Right atrium auricular region (tissue), 2 donors: Measurements from ENCODE around the gene DBT. TPM values are rescaled to one million over a fixed set of nuclear protein-coding genes. Genes with fewer than 3 reads are reported as not detected.
A peak's percentile ranks its signal among the peaks of the same experiment; 100 is the strongest.
"Not testable (repeated sequence)": the region's sequence is repeated elsewhere in the genome, so short reads cannot be mapped to it uniquely, and the experiment has no call there.

Experiments used
- DNase-seq: peaks from one replicate; pipeline ENCODE4 v3.0.0-alpha.2; 2019; ENCODE audit warnings: low spot score
- H3K27ac ChIP-seq, 2 donors: fragments of 200-600 bp; sonication (generic); 1 replicate in 1 of 2; 2 replicates in 1 of 2; pipeline ENCODE4 v1.5.1; 2016 to 2019
- H3K27me3 ChIP-seq, 2 donors: fragments of 200-600 bp; sonication (generic); one replicate each; pipeline versions ENCODE4 v1.5.1 to v1.6.0; 2017 to 2019
- H3K36me3 ChIP-seq: fragments of 200-600 bp; sonication (generic); one replicate; pipeline ENCODE4 v1.5.1; 2016
- H3K4me1 ChIP-seq, 2 donors: fragments of 200-600 bp; sonication (generic); one replicate each; pipeline versions ENCODE4 v1.5.1 to v1.6.0; 2017 to 2019
- H3K4me3 ChIP-seq, 2 donors: fragments of 200-600 bp; sonication (generic); 1 replicate in 1 of 2; 2 replicates in 1 of 2; pipeline ENCODE4 v1.5.1; 2017 to 2019; ENCODE audit warnings: mild to moderate bottlenecking in 1 of 2, moderate library complexity in 1 of 2
- H3K9me3 ChIP-seq, 2 donors: fragments of 200-600 bp; sonication (generic); one replicate each; pipeline ENCODE4 v1.5.1; 2019
- CTCF ChIP-seq, 2 donors: fragments of 200-600 bp; sonication (generic); IDR thresholded peaks; one replicate each; pipeline ENCODE4 v1.5.1; 2019; ENCODE audit warnings: antibody characterized with exemption in 2 of 2
- total RNA-seq, 2 donors: library from RNA; depleted of rRNA; stranded (reverse); fragments of >200 nt; gene quantifications; one replicate each; pipeline ENCODE4 v1.1.0, GENCODE V29; 2016

The DBT gene
- 10 to 100 TPM in 1 of 2 donors, 1 to 10 TPM in 1; 6.2 to 14.0 TPM for total RNA-seq

GRCh38 chr1:100249537-100250257, at the start of gene DBT:
Gene DBT, minus strand, starts transcription at chr1:100249834. Its CDS starts 14 bp downstream, at chr1:100249820.
- peak within 1 kb of the TSS; percentile 79 to 83 for H3K4me3 ChIP-seq
- no peaks in the 10 kb centered on the region for H3K27me3 ChIP-seq
- H3K9me3 ChIP-seq = no peaks in the 10 kb centered on the region
- peak within 1 kb of the TSS; percentile 85 to 88 for H3K27ac ChIP-seq
- H3K36me3 ChIP-seq = no peaks in the 10 kb centered on the region
- peaks cover 0 to 15% of the 10 kb centered on the region in 2 donors for H3K4me1 ChIP-seq
- DNase-seq = peak; percentile 98
- TF ChIP-seq CTCF (IDR thresholded peaks at IDR 0.05) = no peak

DNA sequence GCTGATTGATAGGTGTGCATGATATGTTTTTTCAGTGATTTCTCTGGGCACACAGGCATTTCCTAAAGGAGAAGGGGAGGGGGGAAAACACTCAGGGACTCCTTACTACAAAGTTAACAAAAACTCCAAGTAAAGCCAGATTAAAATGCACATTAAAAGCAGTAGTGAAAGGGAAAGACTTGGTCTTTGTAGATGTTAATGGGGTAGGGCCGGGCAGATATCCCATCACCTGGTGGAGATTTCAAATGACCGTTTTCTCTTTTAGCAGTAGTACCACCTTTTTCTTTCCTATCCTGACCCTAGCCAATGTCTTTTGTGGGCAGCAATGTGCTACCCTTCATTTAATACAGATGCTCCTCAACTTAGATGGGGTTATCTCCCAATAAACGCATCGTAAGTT, 48.9 kb upstream of the DBT start:
- Histone ChIP-seq H3K27me3 (no peaks in the 10 kb centered on the region), H3K9me3 (no peaks in the 10 kb centered on the region), H3K27ac (no peak overlapping the region), H3K4me1 (no peaks in the 10 kb centered on the region), H3K4me3 (no peak overlapping the region), H3K36me3 (no peaks in the 10 kb centered on the region)
- DNase-seq = no peak
- no peak for TF ChIP-seq CTCF (IDR thresholded peaks at IDR 0.05)

DNA sequence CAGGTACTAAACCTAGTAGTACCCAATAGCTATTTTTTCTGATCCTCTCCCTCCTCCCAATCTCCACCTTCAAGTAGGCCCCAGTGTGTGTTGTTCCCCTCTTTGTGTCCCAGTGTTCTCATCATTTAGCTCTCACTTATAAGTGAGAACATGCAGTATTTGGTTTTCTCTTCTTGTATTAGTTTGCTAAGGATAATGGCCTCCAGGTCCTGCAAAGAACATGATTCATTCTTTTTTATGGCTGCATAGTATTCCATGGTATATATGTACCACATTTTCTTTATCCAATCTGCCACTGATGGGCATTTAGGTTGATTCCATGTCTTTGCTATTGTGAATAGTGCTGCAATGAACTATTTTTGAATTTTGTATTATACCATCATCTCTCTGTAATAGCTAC, 47.4 kb upstream of the DBT start:
- H3K9me3 ChIP-seq, H3K36me3 ChIP-seq, H3K4me3 ChIP-seq, H3K4me1 ChIP-seq, H3K27me3 ChIP-seq, H3K27ac ChIP-seq, DNase-seq: not testable (repeated sequence)

DNA sequence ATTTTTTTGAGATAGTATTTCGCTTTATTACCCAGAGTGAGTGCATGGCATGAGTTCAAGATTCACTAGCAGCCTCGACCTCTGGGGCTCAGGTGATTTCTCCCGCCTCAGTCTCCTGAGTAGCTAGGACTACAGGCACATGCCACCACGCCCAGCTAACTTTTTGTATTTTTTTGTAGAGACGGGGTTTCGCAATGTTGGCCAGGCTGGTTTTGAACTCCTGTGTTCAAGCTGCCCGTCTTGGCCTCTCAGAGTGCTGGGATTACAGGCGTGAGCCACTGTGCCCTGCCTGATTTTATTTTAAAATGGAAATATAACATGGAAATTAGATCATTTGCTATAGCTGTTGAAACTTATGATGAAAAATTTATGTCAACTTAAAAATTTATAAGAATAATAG, 46.5 kb upstream of the DBT start:
- Histone ChIP-seq H3K9me3 (no peaks in the 10 kb centered on the region), H3K27ac (no peak overlapping the region), H3K4me3 (no peak overlapping the region), H3K27me3 (no peaks in the 10 kb centered on the region), H3K4me1 (no peaks in the 10 kb centered on the region), H3K36me3 (peaks cover 13% of the 10 kb centered on the region)
- DNase-seq = no peak
- no peak for TF ChIP-seq CTCF (IDR thresholded peaks at IDR 0.05)

DNA sequence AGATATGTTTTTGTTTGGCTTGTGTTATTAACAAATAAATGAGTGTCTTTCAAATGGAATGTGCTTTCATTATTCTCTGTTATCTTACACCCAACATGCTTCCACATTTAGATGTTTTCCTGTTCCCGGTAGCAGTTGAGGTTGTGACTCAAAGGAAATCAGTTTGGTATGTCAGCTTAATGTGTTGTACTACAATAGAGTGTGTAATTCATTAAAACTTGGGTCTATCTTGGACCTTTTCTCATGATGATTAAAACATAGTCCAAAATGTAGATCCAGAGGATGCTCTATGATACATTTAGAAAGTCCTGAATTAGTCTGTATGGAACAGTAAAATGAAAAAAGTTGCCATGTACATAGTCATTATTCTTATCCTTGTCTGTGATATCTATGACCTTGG, 43.1 kb upstream of the DBT start:
- Histone ChIP-seq H3K27ac (peak overlapping the region in 1 of 2 donors; percentile 21), H3K27me3 (no peaks in the 10 kb centered on the region), H3K4me1 (no peaks in the 10 kb centered on the region), H3K36me3 (peaks cover 32% of the 10 kb centered on the region), H3K4me3 (no peak overlapping the region), H3K9me3 (no peaks in the 10 kb centered on the region)
- no peak for TF ChIP-seq CTCF (IDR thresholded peaks at IDR 0.05)
- DNase-seq = no peak

GRCh38 chr1:100290291-100290690, 40.7 kb upstream of the DBT start:
- no peak for TF ChIP-seq CTCF (IDR thresholded peaks at IDR 0.05)
- DNase-seq = no peak
- no peak overlapping the region for H3K27ac ChIP-seq
- H3K4me3 ChIP-seq = no peak overlapping the region
- H3K27me3 ChIP-seq = no peaks in the 10 kb centered on the region
- no peaks in the 10 kb centered on the region for H3K9me3 ChIP-seq
- peaks cover 41% of the 10 kb centered on the region for H3K36me3 ChIP-seq
- no peaks in the 10 kb centered on the region for H3K4me1 ChIP-seq
